OCI-LY3 (cell line): ENCODE measurements around the gene LCE2C.
A peak's percentile ranks its signal among the peaks of the same experiment; 100 is the strongest.

Experiments used
- H2AFZ ChIP-seq: fragments of 200-600, 300-600 bp; shearing (Covaris generic); 2 replicates; pipeline ENCODE4 v1.6.0; 2014; ENCODE audit warnings: antibody characterized with exemption, low read depth, low read length
- H3K27ac ChIP-seq: fragments of 200-600, 300-600 bp; sonication (generic); 2 replicates; pipeline ENCODE4 v1.5.1; 2014; ENCODE audit warnings: mild to moderate bottlenecking, low read length, moderate library complexity, mixed read lengths
- H3K27me3 ChIP-seq: fragments of 200-600, 300-600 bp; sonication (generic); 2 replicates; pipeline ENCODE4 v1.6.1; 2014; ENCODE audit warnings: low read depth, low read length, mixed read lengths
- H3K36me3 ChIP-seq: fragments of 200-600, 300-600 bp; sonication (generic); replicated peaks from 2 replicates; pipeline ENCODE3; 2014; ENCODE audit warnings: low read depth, low read length, mixed read lengths
- H3K4me1 ChIP-seq: fragments of 300-600, 200-600 bp; sonication (generic); 2 replicates; pipeline ENCODE4 v1.6.1; 2014; ENCODE audit warnings: low read length, mixed read lengths
- H3K4me2 ChIP-seq: fragments of 200-600, 300-600 bp; sonication (generic); 2 replicates; pipeline ENCODE4 v1.6.1; 2014; ENCODE audit warnings: low read length, mixed read lengths
- H3K4me3 ChIP-seq: fragments of 300-600, 200-600 bp; sonication (generic); 2 replicates; pipeline ENCODE4 v1.5.1; 2014; ENCODE audit warnings: antibody characterized with exemption, mild to moderate bottlenecking, low read length, moderate library complexity
- H3K79me2 ChIP-seq: fragments of 300-600, 200-600 bp; shearing (Covaris generic); 2 replicates; pipeline ENCODE4 v1.6.1; 2014; ENCODE audit warnings: mild to moderate bottlenecking, low read length, mixed read lengths
- H3K9ac ChIP-seq: fragments of 300-600, 200-600 bp; shearing (Covaris generic); 2 replicates; pipeline ENCODE4 v1.6.0; 2014; ENCODE audit warnings: mild to moderate bottlenecking, low read length, moderate library complexity
- H3K9me3 ChIP-seq: fragments of 200-600, 300-600 bp; shearing (Covaris generic); 2 replicates; pipeline ENCODE4 v1.6.1; 2014; ENCODE audit warnings: low read length, mixed read lengths; ENCODE audit not compliant: insufficient read depth
- H4K20me1 ChIP-seq: fragments of 200-600, 300-600 bp; sonication (generic); 2 replicates; pipeline ENCODE4 v1.6.1; 2016; ENCODE audit warnings: low read length, mixed read lengths; ENCODE audit not compliant: insufficient read depth
- CTCF ChIP-seq: fragments of 200-600, 300-600 bp; sonication (generic); IDR thresholded peaks from 2 replicates; pipeline ENCODE4 v1.5.1; 2014; ENCODE audit warnings: antibody characterized with exemption, low read length, low read depth
- EZH2phosphoT487 ChIP-seq: fragments of 200-600 bp; shearing (Covaris generic); IDR thresholded peaks from 2 replicates; pipeline ENCODE4 v1.6.1; 2018; ENCODE audit warnings: antibody characterized with exemption, mixed run types, low read depth

The LCE2C gene

DNA sequence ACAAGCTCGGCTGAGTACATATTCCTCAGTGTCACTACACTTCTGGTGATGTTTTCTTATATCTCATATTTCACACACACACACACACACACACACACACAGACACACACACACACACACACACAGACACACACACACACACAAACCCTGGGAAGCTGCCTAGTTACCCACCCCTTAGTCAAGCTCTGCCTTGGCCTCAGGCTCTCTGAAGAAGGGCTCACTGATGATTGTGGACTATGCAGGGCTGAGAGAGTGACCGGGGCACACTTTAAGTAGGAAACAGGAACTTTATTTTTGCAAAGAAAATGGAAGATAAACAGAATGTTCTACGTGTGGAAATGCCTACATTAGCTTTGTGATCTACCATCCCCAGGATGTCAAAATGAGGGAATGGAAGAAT, 31.1 kb upstream of the LCE2C start:
- H3K27ac ChIP-seq: no peak overlapping the region
- no peaks in the 10 kb centered on the region for H3K4me1 ChIP-seq
- TF ChIP-seq CTCF: no peak
- no peak for TF ChIP-seq EZH2phosphoT487
- no peak overlapping the region for H3K9ac ChIP-seq
- no peak overlapping the region for H2AFZ ChIP-seq
- H3K4me3 ChIP-seq: no peak overlapping the region
- peaks cover 16% of the 10 kb centered on the region for H3K27me3 ChIP-seq
- no peak overlapping the region for H3K4me2 ChIP-seq
- no peaks in the 10 kb centered on the region for H3K9me3 ChIP-seq
- H3K79me2 ChIP-seq: no peaks in the 10 kb centered on the region
- H3K36me3 ChIP-seq: no peaks in the 10 kb centered on the region
- no peaks in the 10 kb centered on the region; the same call in 1 of the 2 replicates for H4K20me1 ChIP-seq

DNA sequence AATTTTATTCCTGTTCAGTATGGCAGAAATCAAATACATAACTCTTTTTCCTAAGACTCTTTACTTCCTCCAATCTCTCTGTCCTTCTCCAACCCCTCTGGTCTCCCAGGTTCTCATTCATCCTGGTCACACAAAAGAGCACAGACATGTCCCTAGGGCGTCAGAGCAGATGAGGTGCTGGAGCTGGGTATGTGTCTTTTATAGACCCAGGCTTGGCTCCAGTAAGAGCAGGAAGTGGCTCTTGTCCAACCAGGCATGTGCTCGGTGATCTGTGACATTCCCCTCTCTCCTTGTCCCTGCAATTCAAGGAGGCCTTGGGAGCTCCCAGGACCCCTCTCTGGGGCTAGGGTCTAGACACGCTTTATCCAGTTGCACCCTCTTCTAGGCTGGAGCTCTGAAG, 29.9 kb upstream of the LCE2C start:
- Histone ChIP-seq H3K27me3 (peaks cover 16% of the 10 kb centered on the region), H3K79me2 (no peaks in the 10 kb centered on the region), H4K20me1 (no peaks in the 10 kb centered on the region; the same call in 1 of the 2 replicates), H3K4me3 (no peak overlapping the region), H3K4me2 (no peak overlapping the region), H3K4me1 (no peaks in the 10 kb centered on the region), H3K36me3 (no peaks in the 10 kb centered on the region), H2AFZ (no peak overlapping the region), H3K27ac (no peak overlapping the region), H3K9ac (no peak overlapping the region), H3K9me3 (no peaks in the 10 kb centered on the region)
- TF ChIP-seq EZH2phosphoT487: no peak
- TF ChIP-seq CTCF: no peak

- Histone ChIP-seq H3K27me3 (peaks cover 16% of the 10 kb centered on the region), H3K9ac (no peak overlapping the region), H3K4me1 (no peaks in the 10 kb centered on the region), H3K27ac (no peak overlapping the region), H4K20me1 (no peaks in the 10 kb centered on the region; the same call in 1 of the 2 replicates), H3K4me2 (no peak overlapping the region), H3K9me3 (no peaks in the 10 kb centered on the region), H3K36me3 (no peaks in the 10 kb centered on the region), H3K79me2 (no peaks in the 10 kb centered on the region), H2AFZ (no peak overlapping the region), H3K4me3 (no peak overlapping the region)
- no peak for TF ChIP-seq EZH2phosphoT487
- no peak for TF ChIP-seq CTCF
Observed at GRCh38 chr1:152646656-152647055, 28.4 kb upstream of the LCE2C start.

GRCh38 chr1:152654110-152654509, 21.0 kb upstream of the LCE2C start:
- no peaks in the 10 kb centered on the region for H3K9me3 ChIP-seq

More at GRCh38 chr1:152654110-152654509, 21.0 kb upstream of the LCE2C start:
- Histone ChIP-seq H3K4me1 (no peaks in the 10 kb centered on the region), H3K27me3 (peaks cover 24% of the 10 kb centered on the region; the same call in 1 of the 2 replicates), H3K4me2 (no peak overlapping the region), H3K36me3 (no peaks in the 10 kb centered on the region), H3K9ac (no peak overlapping the region), H3K4me3 (no peak overlapping the region), H3K79me2 (no peaks in the 10 kb centered on the region), H4K20me1 (no peaks in the 10 kb centered on the region), H2AFZ (no peak overlapping the region), H3K27ac (no peak overlapping the region)
- TF ChIP-seq EZH2phosphoT487: no peak
- TF ChIP-seq CTCF: peak; percentile 92
